Upper lobe of left lung (tissue), 4 donors: ENCODE results near the gene FUT6.

Experiments used
- POLR2A ChIP-seq, 4 donors: fragments of 450-650 bp; IDR thresholded peaks; one replicate each; pipeline ENCODE4 v1.5.1; 2016 to 2017; ENCODE audit warnings: antibody characterized with exemption in 4 of 4, mild to moderate bottlenecking in 2 of 4
- TF ChIP-seq, protein P1 (sequence below), 6 experiments: fragments of 450-650 bp in 4 of 6; fragments of 200-600 bp in 2 of 6; sonication (generic) in 2 of 6; IDR thresholded peaks; one replicate each; pipeline ENCODE4 v1.5.1; 2016 to 2019; ENCODE audit warnings: antibody characterized with exemption in 6 of 6

GRCh38 chr19:5806133-5806489 lies 33.4 kb downstream of the FUT6 start:
- TF ChIP-seq, protein P1, sequence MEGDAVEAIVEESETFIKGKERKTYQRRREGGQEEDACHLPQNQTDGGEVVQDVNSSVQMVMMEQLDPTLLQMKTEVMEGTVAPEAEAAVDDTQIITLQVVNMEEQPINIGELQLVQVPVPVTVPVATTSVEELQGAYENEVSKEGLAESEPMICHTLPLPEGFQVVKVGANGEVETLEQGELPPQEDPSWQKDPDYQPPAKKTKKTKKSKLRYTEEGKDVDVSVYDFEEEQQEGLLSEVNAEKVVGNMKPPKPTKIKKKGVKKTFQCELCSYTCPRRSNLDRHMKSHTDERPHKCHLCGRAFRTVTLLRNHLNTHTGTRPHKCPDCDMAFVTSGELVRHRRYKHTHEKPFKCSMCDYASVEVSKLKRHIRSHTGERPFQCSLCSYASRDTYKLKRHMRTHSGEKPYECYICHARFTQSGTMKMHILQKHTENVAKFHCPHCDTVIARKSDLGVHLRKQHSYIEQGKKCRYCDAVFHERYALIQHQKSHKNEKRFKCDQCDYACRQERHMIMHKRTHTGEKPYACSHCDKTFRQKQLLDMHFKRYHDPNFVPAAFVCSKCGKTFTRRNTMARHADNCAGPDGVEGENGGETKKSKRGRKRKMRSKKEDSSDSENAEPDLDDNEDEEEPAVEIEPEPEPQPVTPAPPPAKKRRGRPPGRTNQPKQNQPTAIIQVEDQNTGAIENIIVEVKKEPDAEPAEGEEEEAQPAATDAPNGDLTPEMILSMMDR (IDR thresholded peaks at IDR 0.05), result peak in 1 of 6 experiments; percentile 17
- TF ChIP-seq POLR2A (IDR thresholded peaks at IDR 0.05), result no peak
